Smooth muscle cell (in vitro differentiated cells): Measurements from ENCODE around the gene DNAJB14. TPM values are rescaled to one million over a fixed set of nuclear protein-coding genes. Genes with fewer than 3 reads are reported as not detected.

Experiments used
- DNase-seq: peaks from one replicate; lab custom pipeline; 2025; ENCODE audit not compliant: unreplicated experiment; lab: John Stamatoyannopoulos, UW
- H2AFZ ChIP-seq: fragments of 200-600 bp; sonication (generic); 2 replicates; pipeline ENCODE4 v1.6.0; 2016; ENCODE audit warnings: antibody characterized with exemption, low read depth, mild to moderate bottlenecking
- H3F3A ChIP-seq: fragments of 200-600 bp; sonication (generic); 2 replicates; pipeline ENCODE4 v1.6.0; 2017; ENCODE audit warnings: antibody characterized with exemption, low read depth
- H3K27ac ChIP-seq: fragments of 200-600 bp; sonication (generic); 2 replicates; pipeline ENCODE4 v1.5.1; 2016; ENCODE audit warnings: low read depth, mild to moderate bottlenecking
- H3K27me3 ChIP-seq: fragments of 200-600 bp; sonication (generic); 2 replicates; pipeline ENCODE4 v1.6.1; 2016; ENCODE audit warnings: low read depth, mild to moderate bottlenecking
- H3K36me3 ChIP-seq: fragments of 200-600 bp; sonication (generic); 2 replicates; pipeline ENCODE4 v1.5.1; 2016; ENCODE audit warnings: low read depth
- H3K4me1 ChIP-seq: fragments of 200-600 bp; sonication (generic); 2 replicates; pipeline ENCODE4 v1.5.1; 2016; ENCODE audit warnings: low read depth
- H3K4me2 ChIP-seq: fragments of 200-600 bp; sonication (generic); 2 replicates; pipeline ENCODE4 v1.6.0; 2016; ENCODE audit warnings: mild to moderate bottlenecking
- H3K4me3 ChIP-seq: fragments of 200-600 bp; sonication (generic); 2 replicates; pipeline ENCODE4 v1.5.1; 2016; ENCODE audit warnings: mild to moderate bottlenecking
- H3K79me2 ChIP-seq: fragments of 200-600 bp; sonication (generic); 2 replicates; pipeline ENCODE4 v1.6.0; 2016; ENCODE audit warnings: low read depth, mild to moderate bottlenecking
- H3K9ac ChIP-seq: fragments of 200-600 bp; sonication (generic); 2 replicates; pipeline ENCODE4 v1.6.0; 2016; ENCODE audit warnings: low read depth
- H3K9me3 ChIP-seq: fragments of 200-600 bp; sonication (generic); replicated peaks from 2 replicates; pipeline ENCODE4 v1.5.1; 2016; ENCODE audit warnings: low read depth
- H4K20me1 ChIP-seq: fragments of 200-600 bp; sonication (generic); 2 replicates; pipeline ENCODE4 v1.6.0; 2016; ENCODE audit warnings: low read depth
- WGBS: methylation state at CpG from one replicate; pipeline ENCODE4 v1.1.7; 2016; ENCODE audit warnings: low lambda C conversion rate; 5-methylcytosine and 5-hydroxymethylcytosine counted together
- polyA plus RNA-seq: library from polyadenylated mRNA; unstranded; fragments of >200 nt; fragmentation: Nextera tagmentation; extraction: Ambion mirVana; gene quantifications from 2 replicates; pipeline ENCODE4 v1.2.1, GENCODE V29; 2016
- total RNA-seq: library from RNA; depleted of rRNA; stranded (reverse); fragments of >200 nt; gene quantifications from 2 replicates; pipeline ENCODE4 v1.2.3, GENCODE V29; 2014
- TF ChIP-seq, protein P1 (sequence below): fragments of 200-600 bp; sonication (generic); IDR thresholded peaks from 2 replicates; pipeline ENCODE4 v1.5.1; 2017; ENCODE audit warnings: borderline replicate concordance, mild to moderate bottlenecking, antibody characterized with exemption; ENCODE audit not compliant: insufficient read depth, poor library complexity, severe bottlenecking

The DNAJB14 gene
- total and polyA plus RNA-seq, 2 experiments from 2014 or later = 29.8 to 62.7 TPM

DNA sequence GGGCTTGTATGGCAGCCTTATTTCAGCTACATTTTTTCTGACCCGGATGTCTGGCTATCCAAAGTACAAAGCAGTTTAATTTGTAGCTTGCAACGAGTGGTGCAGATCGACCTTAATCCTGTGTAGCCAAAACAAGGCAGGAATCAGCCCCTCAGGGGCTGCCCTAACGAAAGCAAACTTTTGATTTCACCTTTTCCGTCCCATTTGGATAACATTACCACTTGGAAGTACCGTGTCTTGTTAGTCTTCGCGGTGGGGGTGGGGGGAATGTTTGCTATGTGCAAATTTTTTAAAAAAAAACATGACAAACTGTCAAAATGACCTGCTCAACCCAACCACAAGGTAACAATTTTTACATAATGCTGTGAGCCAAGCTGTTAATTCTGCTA is 766 bp upstream of the DNAJB14 start:
- H3K4me3 ChIP-seq = peak overlapping the region; percentile 90
- TF ChIP-seq, protein P1, sequence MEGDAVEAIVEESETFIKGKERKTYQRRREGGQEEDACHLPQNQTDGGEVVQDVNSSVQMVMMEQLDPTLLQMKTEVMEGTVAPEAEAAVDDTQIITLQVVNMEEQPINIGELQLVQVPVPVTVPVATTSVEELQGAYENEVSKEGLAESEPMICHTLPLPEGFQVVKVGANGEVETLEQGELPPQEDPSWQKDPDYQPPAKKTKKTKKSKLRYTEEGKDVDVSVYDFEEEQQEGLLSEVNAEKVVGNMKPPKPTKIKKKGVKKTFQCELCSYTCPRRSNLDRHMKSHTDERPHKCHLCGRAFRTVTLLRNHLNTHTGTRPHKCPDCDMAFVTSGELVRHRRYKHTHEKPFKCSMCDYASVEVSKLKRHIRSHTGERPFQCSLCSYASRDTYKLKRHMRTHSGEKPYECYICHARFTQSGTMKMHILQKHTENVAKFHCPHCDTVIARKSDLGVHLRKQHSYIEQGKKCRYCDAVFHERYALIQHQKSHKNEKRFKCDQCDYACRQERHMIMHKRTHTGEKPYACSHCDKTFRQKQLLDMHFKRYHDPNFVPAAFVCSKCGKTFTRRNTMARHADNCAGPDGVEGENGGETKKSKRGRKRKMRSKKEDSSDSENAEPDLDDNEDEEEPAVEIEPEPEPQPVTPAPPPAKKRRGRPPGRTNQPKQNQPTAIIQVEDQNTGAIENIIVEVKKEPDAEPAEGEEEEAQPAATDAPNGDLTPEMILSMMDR = no peak
- WGBS = 10% methylated on average over 8 of the region's 8 CpGs
- H3K36me3 ChIP-seq = no peaks in the 10 kb centered on the region
- peak overlapping the region; percentile 85 for H3K27ac ChIP-seq
- no peak for DNase-seq
- peaks cover 55% of the 10 kb centered on the region for H3K79me2 ChIP-seq
- peaks cover 32% of the 10 kb centered on the region for H3K4me1 ChIP-seq
- peak overlapping the region; percentile 93 for H3K4me2 ChIP-seq
- no peaks in the 10 kb centered on the region for H3K9me3 ChIP-seq
- H3K27me3 ChIP-seq = no peaks in the 10 kb centered on the region
- H4K20me1 ChIP-seq = peaks cover 37% of the 10 kb centered on the region
- H3K9ac ChIP-seq = peak overlapping the region; percentile 87
- peaks cover 21% of the 10 kb centered on the region for H3F3A ChIP-seq
- no peak overlapping the region for H2AFZ ChIP-seq

DNA sequence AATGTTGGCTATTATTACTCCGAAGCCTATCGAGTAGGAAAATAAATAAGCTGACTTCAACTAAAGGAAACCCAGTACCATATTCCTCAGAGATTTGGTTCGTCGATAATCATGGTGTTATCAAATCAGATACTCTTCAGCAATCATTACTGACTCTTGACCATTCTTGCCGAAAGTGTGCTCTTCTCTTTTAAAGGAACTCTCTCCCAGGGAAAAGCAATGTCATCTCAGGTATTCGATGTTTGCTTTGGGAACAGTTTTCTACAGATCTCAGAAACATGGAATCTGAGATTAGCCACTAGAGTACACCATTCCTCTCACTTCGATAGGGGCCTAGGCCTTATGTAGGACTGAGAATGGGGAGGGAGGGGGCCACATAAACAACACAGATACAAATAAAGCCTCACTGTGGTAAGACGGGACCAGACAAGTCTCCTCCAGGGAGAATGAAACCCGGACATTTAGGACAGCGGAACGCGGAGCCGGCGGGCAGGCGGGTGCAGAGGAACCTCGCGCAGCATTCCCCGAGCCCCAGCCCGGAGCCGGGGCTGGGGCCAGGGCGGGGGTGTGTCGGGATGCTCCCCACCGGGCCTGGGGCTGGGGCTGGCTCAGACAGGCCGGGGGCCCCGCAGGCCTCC is 581 bp downstream of the DNAJB14 start:
- Histone ChIP-seq H4K20me1 (peaks cover 48% of the 10 kb centered on the region), H3K27me3 (no peaks in the 10 kb centered on the region), H3K4me1 (peaks cover 30% of the 10 kb centered on the region), H3K27ac (peak overlapping the region; percentile 85), H3K79me2 (peaks cover 69% of the 10 kb centered on the region), H3F3A (peaks cover 21% of the 10 kb centered on the region), H2AFZ (peak overlapping the region; percentile 90), H3K9me3 (no peaks in the 10 kb centered on the region), H3K4me2 (peak overlapping the region; percentile 93), H3K4me3 (peak overlapping the region; percentile 90), H3K36me3 (no peaks in the 10 kb centered on the region), H3K9ac (peak overlapping the region; percentile 87)
- DNase-seq = no peak
- 4% methylated on average over 24 of the region's 25 CpGs for WGBS
- TF ChIP-seq, protein P1 = no peak

DNA sequence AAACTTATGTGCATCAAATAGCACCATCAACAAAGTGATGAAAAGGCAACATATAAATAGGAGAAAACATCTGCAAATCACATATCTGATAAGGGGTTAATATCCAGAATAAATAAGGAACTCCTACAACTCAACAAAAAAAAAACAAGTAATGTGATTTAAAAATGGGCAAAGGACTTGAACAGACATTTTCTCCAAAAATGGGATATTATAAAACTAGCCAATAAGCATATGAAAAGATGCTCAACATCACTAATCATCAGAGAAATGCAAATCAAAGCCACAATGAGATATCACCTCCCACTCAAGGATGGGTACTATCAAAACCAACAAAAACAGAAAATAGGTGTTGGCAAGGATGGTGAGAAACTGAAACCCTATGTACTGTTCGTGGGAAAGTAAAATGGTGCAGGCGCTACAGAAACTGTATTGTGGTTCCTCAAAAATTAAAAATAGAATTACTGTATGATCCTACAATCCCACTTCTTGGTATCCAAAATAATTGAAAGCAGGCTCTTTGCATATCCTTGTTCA is 2.4 kb downstream of the DNAJB14 start:
- Histone ChIP-seq H3K4me2 (peak overlapping the region; percentile 93), H3K4me1 (peaks cover 29% of the 10 kb centered on the region), H4K20me1 (peaks cover 48% of the 10 kb centered on the region), H3K27me3 (no peaks in the 10 kb centered on the region), H3K4me3 (no peak overlapping the region), H3K27ac (no peak overlapping the region), H3K9ac (no peak overlapping the region), H3K79me2 (peaks cover 88% of the 10 kb centered on the region), H3K9me3 (no peaks in the 10 kb centered on the region), H2AFZ (no peak overlapping the region), H3F3A (peaks cover 21% of the 10 kb centered on the region), H3K36me3 (no peaks in the 10 kb centered on the region)
- TF ChIP-seq, protein P1 = no peak
- no peak for DNase-seq
- WGBS = 95% methylated on average over 2 of the region's 2 CpGs
